HCT116 (cell line): Measurements from ENCODE around the gene ELP1.

Experiments
- CBX3 ChIP-seq: IDR thresholded peaks from 2 replicates; pipeline ENCODE4 v1.6.1; 2012; ENCODE audit warnings: low read depth
- EZH2 ChIP-seq: fragments of 200-600 bp; sonication (generic); IDR thresholded peaks from 2 replicates; pipeline ENCODE4 v1.6.1; 2017; ENCODE audit warnings: antibody characterized with exemption, mixed run types
- POLR2A ChIP-seq: IDR thresholded peaks from 2 replicates; pipeline ENCODE4 v1.7.0; 2011; ENCODE audit warnings: borderline replicate concordance; ENCODE audit not compliant: insufficient read depth, insufficient read length; ENCODE audit errors: extremely low read depth
- POLR2AphosphoS5 ChIP-seq: IDR thresholded peaks from 2 replicates; pipeline ENCODE4 v1.6.1; 2011; ENCODE audit warnings: mild to moderate bottlenecking, low read depth, low read length, moderate library complexity
- RAD21 ChIP-seq: IDR thresholded peaks from 2 replicates; pipeline ENCODE4 v1.6.1; 2012; ENCODE audit warnings: low read depth, mild to moderate bottlenecking
- SP1 ChIP-seq: IDR thresholded peaks from 2 replicates; pipeline ENCODE4 v1.6.1; 2012; ENCODE audit warnings: low read depth
- SRF ChIP-seq: IDR thresholded peaks from 2 replicates; pipeline ENCODE4 v1.6.1; 2012; ENCODE audit warnings: low read depth
- ZFX ChIP-seq: fragments of 450-650 bp; IDR thresholded peaks from 2 replicates; pipeline ENCODE4 v1.6.1; 2017
- ZNF274 ChIP-seq: fragments of 200-500 bp; sonication (Bioruptor generic); IDR thresholded peaks from 2 replicates; pipeline ENCODE4 v1.6.1; 2014; ENCODE audit warnings: mild to moderate bottlenecking, low read depth, low read length, inconsistent platforms
- TF ChIP-seq, protein P1 (sequence below), 3 experiments: fragments of 200-600 bp in 1 of 3; sonication (generic) in 1 of 3; IDR thresholded peaks in 2 of 3; conservative IDR thresholded peaks in 1 of 3; 2 replicates each; pipeline ENCODE4 v1.5.1; 2012 to 2017; ENCODE audit warnings: low read depth in 2 of 3, low read length in 2 of 3, antibody characterized with exemption in 1 of 3, borderline replicate concordance in 1 of 3, control low read depth in 1 of 3, mild to moderate bottlenecking in 1 of 3, mixed read lengths in 1 of 3, mixed run types in 1 of 3, moderate library complexity in 1 of 3; ENCODE audit not compliant: insufficient read depth in 1 of 3
- TF ChIP-seq, protein P2 (sequence below): IDR thresholded peaks from 2 replicates; pipeline ENCODE4 v1.6.1; 2011; ENCODE audit warnings: mild to moderate bottlenecking, low read length, moderate library complexity; ENCODE audit not compliant: insufficient replicate concordance; ENCODE audit errors: extremely low read depth
- TF ChIP-seq, protein P3 (sequence below): IDR thresholded peaks from 2 replicates; pipeline ENCODE4 v1.6.1; 2012
- TF ChIP-seq, protein P4 (sequence below): IDR thresholded peaks from 2 replicates; pipeline ENCODE4 v1.6.1; 2012; ENCODE audit warnings: low read depth

DNA sequence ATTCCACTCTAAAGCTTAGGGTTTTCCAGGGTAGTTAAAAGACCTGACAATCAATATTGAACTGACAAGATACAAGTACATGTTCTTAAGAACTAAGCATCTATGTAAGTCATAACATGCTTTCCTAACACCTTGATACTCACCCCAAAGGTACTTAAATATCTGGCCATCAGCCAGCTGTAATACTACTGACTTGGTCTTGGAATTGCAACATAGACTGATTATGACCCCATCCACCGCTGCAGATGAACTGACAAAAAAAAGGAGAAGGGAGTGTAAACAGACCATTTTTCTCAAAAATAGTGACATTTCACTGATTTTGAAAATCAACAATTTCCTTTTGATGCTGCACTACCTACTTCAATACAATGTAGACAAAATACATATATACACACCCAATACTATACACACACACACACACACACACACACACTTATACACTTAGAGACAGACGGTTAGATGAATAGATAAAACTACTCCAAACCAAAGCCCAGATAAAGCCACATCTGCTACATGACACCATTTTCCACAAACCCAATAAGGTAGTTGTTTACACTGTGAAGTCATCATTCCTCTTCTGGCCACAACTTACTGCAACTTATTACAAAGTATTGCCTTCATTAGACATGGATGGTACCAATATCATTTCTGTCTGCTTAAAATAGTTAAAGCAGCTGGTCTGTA is 30.4 kb downstream of the ELP1 start:
- TF ChIP-seq, protein P1, sequence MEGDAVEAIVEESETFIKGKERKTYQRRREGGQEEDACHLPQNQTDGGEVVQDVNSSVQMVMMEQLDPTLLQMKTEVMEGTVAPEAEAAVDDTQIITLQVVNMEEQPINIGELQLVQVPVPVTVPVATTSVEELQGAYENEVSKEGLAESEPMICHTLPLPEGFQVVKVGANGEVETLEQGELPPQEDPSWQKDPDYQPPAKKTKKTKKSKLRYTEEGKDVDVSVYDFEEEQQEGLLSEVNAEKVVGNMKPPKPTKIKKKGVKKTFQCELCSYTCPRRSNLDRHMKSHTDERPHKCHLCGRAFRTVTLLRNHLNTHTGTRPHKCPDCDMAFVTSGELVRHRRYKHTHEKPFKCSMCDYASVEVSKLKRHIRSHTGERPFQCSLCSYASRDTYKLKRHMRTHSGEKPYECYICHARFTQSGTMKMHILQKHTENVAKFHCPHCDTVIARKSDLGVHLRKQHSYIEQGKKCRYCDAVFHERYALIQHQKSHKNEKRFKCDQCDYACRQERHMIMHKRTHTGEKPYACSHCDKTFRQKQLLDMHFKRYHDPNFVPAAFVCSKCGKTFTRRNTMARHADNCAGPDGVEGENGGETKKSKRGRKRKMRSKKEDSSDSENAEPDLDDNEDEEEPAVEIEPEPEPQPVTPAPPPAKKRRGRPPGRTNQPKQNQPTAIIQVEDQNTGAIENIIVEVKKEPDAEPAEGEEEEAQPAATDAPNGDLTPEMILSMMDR (IDR thresholded peaks at IDR 0.05 in 2 of 3, conservative IDR thresholded peaks at IDR 0.05 in 1 of 3; ENCODE audit: borderline replicate concordance in 1 of 3, insufficient read depth in 1 of 3, low read depth in 2 of 3, low read length in 2 of 3), result no peak
- TF ChIP-seq POLR2A, result no peak
- TF ChIP-seq POLR2AphosphoS5, result no peak
- no peak for TF ChIP-seq RAD21
- no peak for TF ChIP-seq CBX3
- TF ChIP-seq, protein P2, sequence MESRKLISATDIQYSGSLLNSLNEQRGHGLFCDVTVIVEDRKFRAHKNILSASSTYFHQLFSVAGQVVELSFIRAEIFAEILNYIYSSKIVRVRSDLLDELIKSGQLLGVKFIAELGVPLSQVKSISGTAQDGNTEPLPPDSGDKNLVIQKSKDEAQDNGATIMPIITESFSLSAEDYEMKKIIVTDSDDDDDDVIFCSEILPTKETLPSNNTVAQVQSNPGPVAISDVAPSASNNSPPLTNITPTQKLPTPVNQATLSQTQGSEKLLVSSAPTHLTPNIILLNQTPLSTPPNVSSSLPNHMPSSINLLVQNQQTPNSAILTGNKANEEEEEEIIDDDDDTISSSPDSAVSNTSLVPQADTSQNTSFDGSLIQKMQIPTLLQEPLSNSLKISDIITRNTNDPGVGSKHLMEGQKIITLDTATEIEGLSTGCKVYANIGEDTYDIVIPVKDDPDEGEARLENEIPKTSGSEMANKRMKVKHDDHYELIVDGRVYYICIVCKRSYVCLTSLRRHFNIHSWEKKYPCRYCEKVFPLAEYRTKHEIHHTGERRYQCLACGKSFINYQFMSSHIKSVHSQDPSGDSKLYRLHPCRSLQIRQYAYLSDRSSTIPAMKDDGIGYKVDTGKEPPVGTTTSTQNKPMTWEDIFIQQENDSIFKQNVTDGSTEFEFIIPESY, result no peak
- TF ChIP-seq SRF, result no peak
- TF ChIP-seq SP1, result no peak
- TF ChIP-seq ZNF274, result no peak
- TF ChIP-seq, protein P3, sequence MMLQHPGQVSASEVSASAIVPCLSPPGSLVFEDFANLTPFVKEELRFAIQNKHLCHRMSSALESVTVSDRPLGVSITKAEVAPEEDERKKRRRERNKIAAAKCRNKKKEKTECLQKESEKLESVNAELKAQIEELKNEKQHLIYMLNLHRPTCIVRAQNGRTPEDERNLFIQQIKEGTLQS, result no peak
- no peak for TF ChIP-seq ZFX
- TF ChIP-seq, protein P4, sequence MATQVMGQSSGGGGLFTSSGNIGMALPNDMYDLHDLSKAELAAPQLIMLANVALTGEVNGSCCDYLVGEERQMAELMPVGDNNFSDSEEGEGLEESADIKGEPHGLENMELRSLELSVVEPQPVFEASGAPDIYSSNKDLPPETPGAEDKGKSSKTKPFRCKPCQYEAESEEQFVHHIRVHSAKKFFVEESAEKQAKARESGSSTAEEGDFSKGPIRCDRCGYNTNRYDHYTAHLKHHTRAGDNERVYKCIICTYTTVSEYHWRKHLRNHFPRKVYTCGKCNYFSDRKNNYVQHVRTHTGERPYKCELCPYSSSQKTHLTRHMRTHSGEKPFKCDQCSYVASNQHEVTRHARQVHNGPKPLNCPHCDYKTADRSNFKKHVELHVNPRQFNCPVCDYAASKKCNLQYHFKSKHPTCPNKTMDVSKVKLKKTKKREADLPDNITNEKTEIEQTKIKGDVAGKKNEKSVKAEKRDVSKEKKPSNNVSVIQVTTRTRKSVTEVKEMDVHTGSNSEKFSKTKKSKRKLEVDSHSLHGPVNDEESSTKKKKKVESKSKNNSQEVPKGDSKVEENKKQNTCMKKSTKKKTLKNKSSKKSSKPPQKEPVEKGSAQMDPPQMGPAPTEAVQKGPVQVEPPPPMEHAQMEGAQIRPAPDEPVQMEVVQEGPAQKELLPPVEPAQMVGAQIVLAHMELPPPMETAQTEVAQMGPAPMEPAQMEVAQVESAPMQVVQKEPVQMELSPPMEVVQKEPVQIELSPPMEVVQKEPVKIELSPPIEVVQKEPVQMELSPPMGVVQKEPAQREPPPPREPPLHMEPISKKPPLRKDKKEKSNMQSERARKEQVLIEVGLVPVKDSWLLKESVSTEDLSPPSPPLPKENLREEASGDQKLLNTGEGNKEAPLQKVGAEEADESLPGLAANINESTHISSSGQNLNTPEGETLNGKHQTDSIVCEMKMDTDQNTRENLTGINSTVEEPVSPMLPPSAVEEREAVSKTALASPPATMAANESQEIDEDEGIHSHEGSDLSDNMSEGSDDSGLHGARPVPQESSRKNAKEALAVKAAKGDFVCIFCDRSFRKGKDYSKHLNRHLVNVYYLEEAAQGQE, result no peak
- TF ChIP-seq EZH2, result no peak
